Ureter (tissue), 1 donor: ENCODE data around the gene IZUMO2. TPM values are rescaled to one million over a fixed set of nuclear protein-coding genes. Genes with fewer than 3 reads are reported as not detected.
"Not testable (repeated sequence)": the region's sequence is repeated elsewhere in the genome, so short reads cannot be mapped to it uniquely, and the experiment has no call there.

ENCODE experiments used
- DNase-seq: peaks from one replicate; pipeline ENCODE4 v3.0.0-alpha.2; 2020; ENCODE audit warnings: low spot score
- total RNA-seq: library from RNA; stranded (reverse); gene quantifications from one replicate; pipeline ENCODE4 v1.2.4, GENCODE V29; 2023
- donor health status: DM: yes; HTN: yes; CAD: no.

IZUMO2 gene
- total RNA-seq, 1 donor from 2014 or later = not detected

DNA sequence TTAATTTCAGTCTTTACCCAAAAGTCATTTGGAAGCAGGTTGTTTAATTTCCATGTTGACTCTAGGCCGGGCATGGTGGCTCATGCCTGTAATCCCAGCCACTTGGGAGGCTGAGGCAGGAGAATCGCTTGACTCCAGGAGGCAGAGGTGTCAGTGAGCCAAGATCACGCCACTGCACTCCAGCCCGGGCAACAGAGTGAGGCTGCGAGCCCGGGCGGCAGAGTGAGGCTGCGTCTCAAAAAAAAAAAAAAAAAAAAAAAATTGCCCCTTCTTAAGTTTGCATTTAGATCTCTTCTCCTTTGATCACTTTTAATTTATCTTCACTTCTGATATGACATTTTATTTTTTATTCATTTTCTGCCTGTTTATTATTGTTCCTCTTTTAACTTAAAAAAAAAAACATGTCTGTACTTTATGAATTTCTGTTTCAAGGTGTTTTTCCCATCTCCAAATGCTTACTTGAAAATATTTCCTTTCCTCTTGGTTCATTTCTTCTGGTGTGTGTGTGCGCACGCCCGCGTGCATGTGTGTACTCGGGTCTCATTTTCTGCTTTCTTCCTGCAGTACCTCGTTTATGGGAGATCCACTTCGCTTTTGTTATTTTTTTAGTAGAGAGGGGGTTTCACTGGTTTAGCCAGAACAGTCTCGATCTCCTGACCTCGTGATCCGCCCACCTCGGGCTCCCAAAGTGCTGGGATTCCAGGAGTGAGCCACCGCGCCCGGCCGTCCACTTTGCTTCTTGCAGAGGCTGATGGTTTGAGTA lies 26.3 kb downstream of the IZUMO2 start:
- DNase-seq = peak; percentile 59

DNA sequence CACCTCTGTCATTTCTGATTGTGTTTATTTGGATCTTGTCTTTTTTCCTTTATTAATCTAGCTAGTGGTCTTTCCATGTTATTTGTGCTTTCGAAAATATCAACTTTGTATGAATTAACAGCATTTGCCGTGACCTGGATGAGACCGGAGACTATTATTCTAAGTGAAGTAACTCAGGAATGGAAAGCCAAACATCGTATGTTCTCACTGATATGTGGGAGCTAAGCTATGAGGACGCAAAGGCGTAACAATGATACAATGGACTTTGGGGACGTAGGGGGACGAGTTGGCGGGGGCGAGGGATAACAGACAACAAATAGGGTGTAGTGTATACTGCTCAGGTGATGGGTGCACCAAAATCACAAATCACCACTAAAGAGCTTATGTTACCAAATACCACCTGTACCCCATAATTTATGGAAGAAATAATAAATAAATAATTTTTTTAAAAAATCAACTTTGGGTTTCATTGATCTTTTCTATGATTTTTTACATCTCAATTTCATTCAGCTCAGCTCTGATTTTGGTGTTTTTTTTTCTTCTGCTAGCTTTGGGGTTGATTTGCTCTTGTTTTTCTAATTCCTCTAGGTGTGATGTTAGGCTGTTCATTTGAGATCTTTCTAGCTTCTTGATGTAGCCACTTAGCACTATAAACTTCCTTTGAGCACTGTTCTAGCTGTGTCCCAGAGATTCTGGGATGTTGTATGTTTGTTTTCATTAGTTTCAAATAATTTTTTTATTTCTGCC lies 27.1 kb downstream of the IZUMO2 start:
- DNase-seq = peak; percentile 52

DNA sequence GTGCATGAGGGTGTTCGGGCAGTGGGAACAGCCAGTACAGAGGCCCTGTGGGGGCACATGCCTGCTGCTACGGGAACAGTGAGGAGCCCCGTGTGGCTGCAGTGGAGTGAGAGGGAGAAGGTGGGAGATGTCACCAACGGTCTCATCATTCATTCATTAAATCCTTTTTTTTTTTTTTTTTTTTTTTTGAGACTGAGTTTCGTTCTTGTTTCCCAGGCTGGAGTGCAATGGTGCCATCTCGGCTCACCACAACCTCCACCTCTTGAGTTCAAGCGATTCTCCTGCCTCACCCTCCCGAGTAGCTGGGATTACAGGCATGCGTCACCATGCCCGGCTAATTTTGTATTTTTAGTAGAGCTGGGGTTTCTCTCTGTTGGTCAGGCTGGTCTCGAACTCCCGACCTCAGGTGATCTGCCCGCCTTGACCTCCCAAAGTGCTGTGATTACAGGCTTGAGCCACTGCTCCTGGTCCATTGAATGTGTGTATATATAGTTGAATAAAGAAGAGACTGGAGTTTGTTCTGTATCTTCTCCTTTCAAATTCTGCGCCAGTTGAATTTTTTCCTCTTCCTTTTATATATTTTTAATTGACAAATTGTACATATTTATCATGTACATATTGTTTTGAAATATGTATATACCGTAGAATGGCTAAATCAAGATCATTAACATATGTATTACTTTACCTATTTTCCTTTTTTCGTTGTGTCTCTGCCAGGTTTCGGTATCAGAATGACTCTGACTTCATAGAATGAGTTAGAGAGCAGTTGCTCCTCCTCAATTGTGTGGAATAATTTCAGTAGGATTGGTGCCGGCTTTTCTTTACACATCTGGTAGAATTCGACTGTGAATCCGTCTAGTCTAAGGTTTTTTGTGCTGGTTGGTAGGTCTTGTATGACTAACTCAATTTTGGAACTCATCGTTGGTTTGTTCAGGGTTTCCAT lies 28.0 kb downstream of the IZUMO2 start:
- not testable (repeated sequence) for DNase-seq

DNA sequence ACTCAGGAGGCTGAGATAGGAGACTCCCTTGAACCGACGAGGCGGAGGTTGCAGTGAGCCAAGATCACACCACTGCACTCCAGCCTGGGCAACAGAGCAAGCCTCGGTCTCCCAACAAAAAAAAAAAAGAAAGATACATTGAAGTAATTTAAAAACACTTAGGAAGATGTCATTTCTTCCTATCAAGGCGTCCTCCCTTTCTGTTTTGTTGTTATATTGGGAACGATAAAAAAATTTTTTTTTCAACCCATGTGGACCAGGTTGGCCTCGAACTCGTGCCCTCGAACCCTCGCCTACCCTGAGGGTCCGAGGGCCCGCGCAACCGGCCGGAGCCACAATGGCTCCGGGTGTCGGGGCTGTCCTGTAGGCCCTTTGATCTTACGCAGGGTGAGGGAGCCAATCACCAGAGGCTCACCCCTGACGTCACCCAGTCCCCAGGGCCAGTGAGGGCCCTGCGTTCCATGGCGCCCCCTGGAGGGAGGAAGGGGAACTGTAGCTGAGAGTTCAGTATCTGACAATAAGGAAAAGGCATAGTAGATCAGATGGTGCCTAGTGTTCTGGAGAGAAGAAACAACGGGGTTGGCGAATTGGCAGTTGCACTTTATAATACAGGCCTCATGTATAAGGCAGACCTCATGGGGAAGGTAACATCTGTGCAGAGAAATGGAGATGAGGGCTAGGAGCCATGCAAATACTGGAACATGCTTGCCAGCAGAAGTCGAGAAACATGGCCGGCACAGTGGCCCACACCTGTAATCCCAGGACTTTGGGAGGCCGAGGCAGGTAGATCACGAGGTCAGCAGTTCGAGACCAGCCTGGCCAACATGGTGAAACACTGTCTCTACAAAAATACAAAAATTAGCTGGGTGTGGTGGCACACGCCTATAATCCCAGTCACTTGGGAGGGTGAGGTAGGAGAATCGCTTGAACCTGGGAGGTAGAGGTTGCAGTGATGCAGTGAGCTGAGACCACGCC lies 29.3 kb downstream of the IZUMO2 start:
- DNase-seq = not testable (repeated sequence)

DNA sequence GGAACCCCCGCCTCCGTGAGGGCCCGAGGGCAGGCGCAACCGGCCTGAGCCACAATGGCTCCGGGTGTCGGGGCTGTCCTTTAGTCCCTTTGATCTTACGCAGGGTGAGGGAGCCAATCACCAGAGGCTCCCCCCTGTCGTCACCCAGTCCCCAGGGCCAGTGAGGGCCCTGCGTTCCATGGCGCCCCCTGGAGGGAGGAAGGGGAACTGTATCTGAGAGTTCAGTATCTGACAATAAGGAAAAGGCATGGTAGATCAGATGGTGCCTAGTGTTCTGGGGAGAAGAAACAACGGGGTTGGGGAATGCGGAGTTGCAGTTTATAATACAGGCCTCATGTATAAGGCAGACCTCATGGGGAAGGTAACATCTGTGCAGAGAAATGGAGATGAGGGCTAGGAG lies 59.1 kb downstream of the IZUMO2 start:
- DNase-seq = not testable (repeated sequence)

DNA sequence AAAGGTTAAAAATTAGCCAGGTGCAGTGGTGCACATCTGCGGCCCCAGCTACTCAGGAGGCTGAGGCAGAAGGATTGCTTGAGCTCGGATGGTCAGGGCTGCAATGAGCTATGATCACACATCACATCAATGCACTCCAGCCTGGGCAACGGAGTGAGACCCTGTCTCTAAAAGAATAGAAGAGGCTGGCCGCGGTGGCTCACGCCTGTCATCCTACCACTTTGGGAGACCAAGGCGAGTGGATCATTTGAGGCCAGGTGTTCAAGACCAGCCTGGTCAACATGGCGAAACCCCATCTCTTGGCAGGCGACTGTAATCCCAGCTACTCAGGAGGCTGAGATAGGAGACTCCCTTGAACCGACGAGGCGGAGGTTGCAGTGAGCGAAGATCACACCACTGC lies 59.7 kb downstream of the IZUMO2 start:
- not testable (repeated sequence) for DNase-seq

Other genes with a start within 250 kb of the IZUMO2 start
- 35.5 TPM for gene ATF5, start 234.1 kb downstream of the IZUMO2 start, total RNA-seq
- 42.7 TPM for gene NUP62, start 233.8 kb downstream of the IZUMO2 start, total RNA-seq
- gene SIGLEC11, start 202.1 kb downstream of the IZUMO2 start, total RNA-seq = 0.70 TPM
- gene VRK3, start 137.9 kb downstream of the IZUMO2 start, total RNA-seq = 56.6 TPM
- 12.0 TPM for gene ZNF473, start 137.3 kb downstream of the IZUMO2 start, total RNA-seq
- gene MYH14, start 40.3 kb upstream of the IZUMO2 start, total RNA-seq = 134 TPM
- gene KCNC3, start 166.1 kb upstream of the IZUMO2 start, total RNA-seq = 22.4 TPM
- 1.1 TPM for gene NAPSA, start 202.4 kb upstream of the IZUMO2 start, total RNA-seq
- 64.5 TPM for gene NR1H2, start 213.2 kb upstream of the IZUMO2 start, total RNA-seq
- 17.0 TPM for gene POLD1, start 221.1 kb upstream of the IZUMO2 start, total RNA-seq